Neuronal stem cell (in vitro differentiated cells): ENCODE measurements around the gene PRR23E.
A peak's percentile ranks its signal among the peaks of the same experiment; 100 is the strongest.

ENCODE experiments used
- DNase-seq: peaks from one replicate; pipeline ENCODE4 v3.0.0-alpha.2; 2013; ENCODE audit warnings: low spot score
- H2AFZ ChIP-seq: one replicate; pipeline ENCODE4 v1.6.1; 2013; ENCODE audit warnings: mild to moderate bottlenecking, low read length, inconsistent platforms
- H2AK5ac ChIP-seq: 2 replicates; pipeline ENCODE4 v1.6.1; 2013; ENCODE audit warnings: low read depth, mild to moderate bottlenecking, inconsistent platforms, low read length, moderate library complexity, mixed read lengths
- H2BK120ac ChIP-seq: 2 replicates; pipeline ENCODE4 v1.6.1; 2013; ENCODE audit warnings: low read depth, mild to moderate bottlenecking, inconsistent platforms, low read length, moderate library complexity, mixed read lengths
- H2BK12ac ChIP-seq: one replicate; pipeline ENCODE4 v1.6.1; 2013; ENCODE audit warnings: low read length, inconsistent platforms
- H2BK15ac ChIP-seq: 2 replicates; pipeline ENCODE4 v1.6.1; 2013; ENCODE audit warnings: mild to moderate bottlenecking, low read length, inconsistent platforms, mixed read lengths
- H2BK5ac ChIP-seq: one replicate; pipeline ENCODE4 v1.6.1; 2013; ENCODE audit warnings: inconsistent platforms, mild to moderate bottlenecking, low read length, moderate library complexity
- H3K14ac ChIP-seq: one replicate; pipeline ENCODE4 v1.6.1; 2013; ENCODE audit warnings: low read length, inconsistent platforms
- H3K18ac ChIP-seq: 2 replicates; pipeline ENCODE4 v1.6.1; 2013; ENCODE audit warnings: low read length, inconsistent platforms
- H3K23ac ChIP-seq: 2 replicates; pipeline ENCODE4 v1.6.1; 2013; ENCODE audit warnings: low read depth, mild to moderate bottlenecking, mixed read lengths, low read length, inconsistent platforms; ENCODE audit not compliant: poor library complexity
- H3K27ac ChIP-seq: replicated peaks from 3 replicates; pipeline ENCODE4 v1.5.1; 2013; ENCODE audit warnings: low read length, inconsistent platforms
- H3K27me3 ChIP-seq, 3 experiments: 2 replicates each; pipeline ENCODE4 v1.6.1; 2013; ENCODE audit warnings: low read length in 3 of 3, mild to moderate bottlenecking in 2 of 3, inconsistent platforms in 1 of 3, low read depth in 1 of 3, mixed read lengths in 1 of 3, moderate library complexity in 1 of 3; ENCODE audit not compliant: control insufficient read depth in 3 of 3, insufficient read depth in 3 of 3
- H3K36me3 ChIP-seq, 2 donors: replicated peaks in 1 of 2; 2 replicates each; pipeline ENCODE4 v1.6.1; 2013; ENCODE audit warnings: low read length in 2 of 2; ENCODE audit not compliant: control insufficient read depth in 2 of 2, insufficient read depth in 2 of 2
- H3K4ac ChIP-seq: 2 replicates; pipeline ENCODE4 v1.6.1; 2013; ENCODE audit warnings: inconsistent platforms, mild to moderate bottlenecking, low read length, moderate library complexity
- H3K4me1 ChIP-seq, 2 donors: 1 replicate in 1 of 2; 2 replicates in 1 of 2; pipeline ENCODE4 v1.6.1; 2013; ENCODE audit warnings: low read length in 2 of 2, low read depth in 1 of 2; ENCODE audit not compliant: control insufficient read depth in 2 of 2, insufficient read depth in 1 of 2
- H3K4me2 ChIP-seq: one replicate; pipeline ENCODE4 v1.6.1; 2013; ENCODE audit warnings: mild to moderate bottlenecking, low read length, inconsistent platforms; ENCODE audit not compliant: insufficient read depth, poor library complexity, severe bottlenecking
- H3K4me3 ChIP-seq, 2 donors: 2 replicates each; pipeline ENCODE4 v1.5.1; 2013; ENCODE audit warnings: low read length in 2 of 2, mild to moderate bottlenecking in 2 of 2, inconsistent platforms in 1 of 2, moderate library complexity in 1 of 2
- H3K79me1 ChIP-seq: one replicate; pipeline ENCODE4 v1.6.1; 2013; ENCODE audit warnings: low read depth, mild to moderate bottlenecking, inconsistent platforms, low read length, moderate library complexity
- H3K9ac ChIP-seq: one replicate; pipeline ENCODE4 v1.6.1; 2013; ENCODE audit warnings: mild to moderate bottlenecking, low read depth, low read length, inconsistent platforms; ENCODE audit not compliant: poor library complexity
- H3K9me3 ChIP-seq, 2 donors: replicated peaks in 1 of 2; 2 replicates each; pipeline versions ENCODE3 to v1.6.1; 2013; ENCODE audit warnings: low read length in 2 of 2, mild to moderate bottlenecking in 2 of 2, inconsistent platforms in 1 of 2, low read depth in 1 of 2, mixed read lengths in 1 of 2, moderate library complexity in 1 of 2; ENCODE audit not compliant: control insufficient read depth in 2 of 2, insufficient read depth in 1 of 2
- H4K8ac ChIP-seq: one replicate; pipeline ENCODE4 v1.6.1; 2013; ENCODE audit warnings: low read depth, mild to moderate bottlenecking, inconsistent platforms, low read length, moderate library complexity
- H4K91ac ChIP-seq: one replicate; pipeline ENCODE4 v1.6.1; 2013; ENCODE audit warnings: low read length, low read depth, mild to moderate bottlenecking, inconsistent platforms; ENCODE audit not compliant: poor library complexity
- WGBS, 2 donors: extraction: QIAGEN DNeasy Blood & Tissue Kit; methylation state at CpG; one replicate each; pipeline ENCODE4 v1.1.7; 2013; ENCODE audit warnings: missing lambda C conversion rate in 2 of 2, mixed read lengths in 1 of 2; ENCODE audit not compliant: insufficient read length in 2 of 2, insufficient replicate concordance in 1 of 2; ENCODE audit errors: extremely low coverage in 2 of 2; 5-methylcytosine and 5-hydroxymethylcytosine counted together

Gene PRR23E

DNA sequence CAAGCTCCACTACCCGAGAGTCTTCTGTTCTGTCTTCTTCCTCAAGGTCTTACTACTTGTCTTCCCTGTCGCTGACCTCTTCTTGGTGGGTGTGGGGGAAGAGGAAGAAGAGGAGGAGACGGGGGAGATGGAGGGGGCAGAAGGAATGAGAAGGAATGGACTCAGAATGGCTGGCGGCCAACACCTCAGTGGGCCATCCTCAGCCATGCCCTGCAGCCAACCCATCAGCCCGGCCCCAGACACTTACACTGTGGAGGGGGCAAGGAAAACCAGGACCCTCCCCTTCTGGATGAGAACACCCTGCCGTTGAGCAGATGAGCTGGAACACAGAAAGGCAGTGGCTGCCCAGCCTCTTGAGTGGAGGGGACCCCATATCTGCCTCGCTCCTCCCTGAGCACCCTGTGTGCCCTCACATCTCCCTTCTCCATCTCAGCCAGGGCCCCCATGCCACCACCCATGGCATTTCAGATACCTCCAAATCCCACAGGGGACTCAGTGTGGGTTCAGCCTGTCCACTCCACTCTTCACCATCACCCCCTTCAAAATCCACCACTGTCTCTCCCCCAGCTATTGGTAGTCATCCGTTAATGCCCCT is 45.5 kb upstream of the PRR23E start:
- no peak overlapping the region for H3K9ac ChIP-seq
- H3K9me3 ChIP-seq = peaks cover 0 to 3% of the 10 kb centered on the region in 2 donors
- H2AK5ac ChIP-seq = no peak overlapping the region
- no peak for DNase-seq
- peak overlapping the region; percentile 68 for H3K18ac ChIP-seq
- no peaks in the 10 kb centered on the region for H3K4me1 ChIP-seq
- no peak overlapping the region for H4K8ac ChIP-seq
- H3K4me3 ChIP-seq = no peak overlapping the region
- no peaks in the 10 kb centered on the region for H3K27me3 ChIP-seq
- H3K27ac ChIP-seq = no peak overlapping the region
- no peak overlapping the region for H2AFZ ChIP-seq
- H3K79me1 ChIP-seq = no peaks in the 10 kb centered on the region
- no peak overlapping the region for H3K14ac ChIP-seq
- H2BK15ac ChIP-seq = peak overlapping the region; percentile 61
- H3K4me2 ChIP-seq = no peak overlapping the region
- H4K91ac ChIP-seq = peak overlapping the region; percentile 69
- H3K4ac ChIP-seq = no peak overlapping the region
- no peak overlapping the region for H2BK120ac ChIP-seq
- H3K23ac ChIP-seq = peak overlapping the region; percentile 21
- no CpG with 5 or more reads among the region's 8 CpGs for WGBS, 2 donors
- H2BK12ac ChIP-seq = no peak overlapping the region
- H2BK5ac ChIP-seq = peak overlapping the region; percentile 29
- no peaks in the 10 kb centered on the region for H3K36me3 ChIP-seq

DNA sequence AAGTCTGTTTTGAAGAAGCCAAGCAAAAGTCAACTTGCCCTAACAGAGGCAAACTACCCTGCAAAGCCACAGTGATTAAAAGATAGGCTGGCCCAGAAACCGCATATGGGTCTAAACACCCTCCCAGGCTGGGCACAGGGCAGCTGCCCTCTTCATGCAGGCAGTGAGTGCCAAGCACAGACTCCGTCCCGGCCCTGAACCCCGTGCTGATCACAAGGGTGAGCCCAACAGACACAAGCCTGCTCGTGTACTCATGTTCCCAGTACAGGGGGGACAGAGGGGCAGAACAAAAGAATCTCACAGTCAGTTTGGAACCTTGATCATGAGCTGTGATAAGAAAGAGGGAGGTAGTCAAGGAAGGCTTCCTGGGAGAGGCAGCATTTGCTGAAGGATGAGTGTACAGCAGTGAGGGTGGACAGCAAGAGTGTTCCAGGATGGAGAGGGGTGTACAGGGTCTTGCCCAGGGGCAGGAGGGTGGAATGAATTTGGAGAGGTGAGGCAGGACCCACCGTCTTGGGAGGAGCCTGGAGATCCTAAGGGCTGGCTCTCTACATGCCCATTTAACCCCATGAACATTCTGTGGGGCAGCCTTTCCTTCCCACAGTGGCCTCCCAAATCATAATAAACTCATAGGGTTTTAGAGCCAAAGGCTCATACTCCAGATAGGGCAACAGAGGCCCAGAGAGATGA is 43.2 kb upstream of the PRR23E start:
- no CpG with 5 or more reads among the region's 6 CpGs for WGBS, 2 donors
- Histone ChIP-seq H3K18ac (peak overlapping the region; percentile 78), H2BK120ac (no peak overlapping the region), H2BK5ac (peak overlapping the region; percentile 4), H3K4me3 (no peak overlapping the region), H4K8ac (no peak overlapping the region), H3K79me1 (no peaks in the 10 kb centered on the region), H3K36me3 (peaks cover 0 to 1% of the 10 kb centered on the region in 2 donors), H2AFZ (no peak overlapping the region), H2BK12ac (no peak overlapping the region), H2AK5ac (no peak overlapping the region), H3K27ac (no peak overlapping the region), H3K27me3 (no peaks in the 10 kb centered on the region), H3K23ac (no peak overlapping the region), H3K4ac (no peak overlapping the region), H2BK15ac (no peak overlapping the region), H4K91ac (no peak overlapping the region), H3K9ac (no peak overlapping the region), H3K4me2 (no peak overlapping the region), H3K14ac (no peak overlapping the region), H3K9me3 (peaks cover 0 to 5% of the 10 kb centered on the region in 2 donors), H3K4me1 (no peaks in the 10 kb centered on the region)
- no peak for DNase-seq

DNA sequence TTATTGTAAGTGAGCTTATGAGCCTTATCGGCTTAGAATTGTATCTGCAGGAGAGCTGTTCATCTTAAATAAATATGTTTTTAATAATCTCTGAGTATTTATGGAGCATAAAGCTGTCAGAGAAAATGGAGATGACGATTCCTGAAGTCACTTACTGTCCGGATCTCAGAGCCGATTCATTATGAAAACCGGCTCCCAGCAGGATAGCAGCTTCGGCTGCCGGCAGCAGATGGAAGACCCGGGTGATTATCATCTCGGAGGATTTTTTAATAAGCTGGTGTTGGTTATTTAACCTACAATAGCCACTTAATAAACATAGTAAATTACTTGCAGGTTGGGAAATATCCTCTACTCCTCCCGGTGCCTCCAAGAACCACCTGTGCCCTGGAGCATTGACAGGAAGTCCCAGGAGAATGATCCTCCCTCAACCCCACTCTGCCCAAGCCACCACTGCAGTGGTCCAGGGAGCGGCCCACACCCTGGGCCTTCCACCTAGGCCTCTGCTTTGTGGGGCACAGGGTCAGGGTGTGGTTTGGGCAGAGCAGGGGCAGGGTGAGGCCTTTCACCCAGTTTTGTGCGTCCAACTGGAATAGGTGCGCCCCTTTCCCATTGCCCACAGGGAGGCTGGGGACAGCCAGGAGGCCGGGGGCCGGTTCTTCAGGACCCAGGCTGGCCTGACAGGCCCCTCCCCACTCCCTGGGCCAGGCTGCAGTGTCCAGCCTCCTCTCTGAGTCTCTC is 42.2 kb upstream of the PRR23E start:
- H2AFZ ChIP-seq = no peak overlapping the region
- no peak overlapping the region for H3K4me3 ChIP-seq
- H3K27me3 ChIP-seq = no peaks in the 10 kb centered on the region
- peaks cover 0 to 4% of the 10 kb centered on the region in 2 donors for H3K4me1 ChIP-seq
- no peak overlapping the region for H3K4ac ChIP-seq
- no peak overlapping the region for H3K27ac ChIP-seq
- no peak overlapping the region for H2BK5ac ChIP-seq
- H3K23ac ChIP-seq = peak overlapping the region; percentile 49
- no peaks in the 10 kb centered on the region for H3K79me1 ChIP-seq
- peaks cover 0 to 1% of the 10 kb centered on the region in 2 donors for H3K36me3 ChIP-seq
- H4K91ac ChIP-seq = no peak overlapping the region
- no peak overlapping the region for H2BK120ac ChIP-seq
- DNase-seq = no peak
- no peak overlapping the region for H3K14ac ChIP-seq
- H2BK15ac ChIP-seq = peak overlapping the region; percentile 59
- H3K9ac ChIP-seq = peak overlapping the region; percentile 56
- peak overlapping the region; percentile 19 for H2BK12ac ChIP-seq
- H3K4me2 ChIP-seq = no peak overlapping the region
- H4K8ac ChIP-seq = no peak overlapping the region
- peaks cover 0 to 8% of the 10 kb centered on the region in 2 donors for H3K9me3 ChIP-seq
- no CpG with 5 or more reads among the region's 15 CpGs for WGBS, 2 donors
- H3K18ac ChIP-seq = peak overlapping the region; percentile 42
- peak overlapping the region; percentile 76 for H2AK5ac ChIP-seq

DNA sequence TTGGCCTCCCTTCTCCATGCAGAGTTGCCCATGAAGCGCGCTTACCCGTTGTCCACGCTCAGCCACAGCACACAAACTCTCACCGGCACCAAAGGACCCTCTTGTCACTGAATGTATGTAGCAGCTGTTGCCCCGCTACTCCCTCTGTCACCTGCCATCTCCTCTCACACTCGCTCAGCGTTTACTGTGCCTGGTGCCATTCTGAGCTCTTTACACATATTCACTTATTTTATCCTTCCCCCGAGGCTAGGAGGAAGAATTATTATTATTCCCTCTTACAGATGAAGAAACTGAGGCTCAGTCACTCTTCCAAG is 41.7 kb upstream of the PRR23E start:
- no peak overlapping the region for H3K23ac ChIP-seq
- no peak for DNase-seq
- H3K9me3 ChIP-seq = peaks cover 0 to 9% of the 10 kb centered on the region in 2 donors
- H2BK120ac ChIP-seq = no peak overlapping the region
- H2BK15ac ChIP-seq = peak overlapping the region; percentile 59
- no peaks in the 10 kb centered on the region for H3K27me3 ChIP-seq
- peak overlapping the region; percentile 76 for H2AK5ac ChIP-seq
- H3K36me3 ChIP-seq = peaks cover 0 to 1% of the 10 kb centered on the region in 2 donors
- H3K4me3 ChIP-seq = no peak overlapping the region
- H4K91ac ChIP-seq = no peak overlapping the region
- H2AFZ ChIP-seq = no peak overlapping the region
- no peak overlapping the region for H3K14ac ChIP-seq
- no peak overlapping the region for H3K4me2 ChIP-seq
- H2BK12ac ChIP-seq = no peak overlapping the region
- no peaks in the 10 kb centered on the region for H3K79me1 ChIP-seq
- H3K18ac ChIP-seq = peak overlapping the region; percentile 42
- WGBS, 2 donors = no CpG with 5 or more reads among the region's 9 CpGs
- no peak overlapping the region for H3K27ac ChIP-seq
- H3K9ac ChIP-seq = peak overlapping the region; percentile 56
- H3K4me1 ChIP-seq = peaks cover 0 to 8% of the 10 kb centered on the region in 2 donors
- H3K4ac ChIP-seq = no peak overlapping the region
- H2BK5ac ChIP-seq = no peak overlapping the region
- H4K8ac ChIP-seq = no peak overlapping the region
